Left forelimb (tissue), 1 donor: ENCODE measurements around the gene ATP11A.
"Not testable (repeated sequence)": the region's sequence is repeated elsewhere in the genome, so short reads cannot be mapped to it uniquely, and the experiment has no call there.

Source experiments
- DNase-seq: peaks from one replicate; pipeline ENCODE4 v3.0.0-alpha.2; 2018; ENCODE audit warnings: low spot score

Gene ATP11A

DNA sequence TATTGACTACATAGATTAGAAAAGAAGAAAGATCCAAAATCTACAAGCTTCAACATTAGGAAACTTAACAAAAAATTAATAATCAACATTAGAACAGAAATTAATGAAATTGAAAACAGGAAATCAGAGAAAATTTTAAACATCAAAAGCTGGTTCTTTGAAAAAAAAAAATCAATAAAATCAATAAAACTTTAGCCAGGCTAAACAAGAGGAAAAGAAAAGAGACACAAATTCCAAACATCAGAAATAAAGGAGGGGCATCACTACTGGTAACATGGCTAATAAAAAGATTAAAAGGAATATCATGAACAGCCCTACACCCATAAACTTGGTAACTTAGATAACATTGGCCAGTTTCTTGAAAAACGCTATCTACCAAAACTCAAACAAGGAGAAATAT is 110.2 kb downstream of the ATP11A start:
- DNase-seq, result no peak

DNA sequence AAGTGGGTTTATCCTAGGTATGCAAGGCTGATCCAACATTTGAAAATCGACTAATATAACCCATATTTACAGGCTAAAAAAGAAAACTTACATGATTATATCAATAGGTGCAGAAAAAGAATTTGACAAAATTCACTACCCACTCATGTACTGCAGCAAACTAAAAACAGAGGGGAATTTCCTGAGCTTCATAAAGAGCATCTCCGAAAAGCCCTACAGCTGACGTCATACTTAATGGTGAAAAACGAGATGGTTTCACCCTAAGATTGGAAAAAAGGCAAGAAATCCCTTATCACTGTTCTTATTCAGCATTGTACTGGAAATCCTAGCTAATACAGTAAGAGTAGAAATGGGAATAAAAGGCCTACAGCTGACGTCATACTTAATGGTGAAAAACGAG is 111.0 kb downstream of the ATP11A start:
- not testable (repeated sequence) for DNase-seq

DNA sequence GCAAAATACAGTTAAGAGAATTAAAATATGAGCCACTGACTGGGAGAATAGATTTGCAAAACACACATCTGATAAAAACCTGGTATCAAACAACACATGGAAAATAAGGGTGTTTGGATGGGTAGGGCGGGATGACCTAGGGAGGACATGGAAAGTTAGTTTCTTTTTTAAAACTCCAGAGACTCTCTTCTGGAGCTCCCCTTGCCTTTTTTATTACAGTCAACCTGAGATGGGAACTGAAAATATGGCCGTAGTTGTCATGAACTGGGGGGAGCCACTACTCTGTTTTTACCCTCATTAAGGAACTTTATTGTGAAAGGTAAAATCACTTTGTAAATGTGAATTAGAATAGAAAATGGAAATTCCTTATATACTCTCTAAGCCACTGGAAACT is 113.0 kb downstream of the ATP11A start:
- no peak for DNase-seq

DNA sequence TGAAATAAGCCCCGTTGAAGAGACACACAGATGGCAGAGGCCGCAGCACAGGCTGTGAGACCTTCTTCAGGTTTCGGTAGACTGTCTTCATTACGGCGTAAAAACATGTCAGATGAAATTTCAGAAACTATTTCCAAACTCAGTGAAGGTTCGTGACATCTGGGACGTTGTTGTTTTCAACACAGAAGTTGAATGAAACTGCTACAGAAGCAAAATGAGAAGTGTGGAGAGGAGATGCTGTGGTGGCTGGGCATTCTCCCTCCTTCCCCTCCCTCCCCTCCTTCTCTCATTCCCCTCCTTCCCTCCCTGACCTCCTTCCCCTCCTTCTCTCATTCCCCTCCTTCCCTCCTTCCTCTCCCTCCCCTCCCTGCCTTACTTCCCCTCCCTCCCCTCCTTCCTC is 113.6 kb downstream of the ATP11A start:
- no peak for DNase-seq

DNA sequence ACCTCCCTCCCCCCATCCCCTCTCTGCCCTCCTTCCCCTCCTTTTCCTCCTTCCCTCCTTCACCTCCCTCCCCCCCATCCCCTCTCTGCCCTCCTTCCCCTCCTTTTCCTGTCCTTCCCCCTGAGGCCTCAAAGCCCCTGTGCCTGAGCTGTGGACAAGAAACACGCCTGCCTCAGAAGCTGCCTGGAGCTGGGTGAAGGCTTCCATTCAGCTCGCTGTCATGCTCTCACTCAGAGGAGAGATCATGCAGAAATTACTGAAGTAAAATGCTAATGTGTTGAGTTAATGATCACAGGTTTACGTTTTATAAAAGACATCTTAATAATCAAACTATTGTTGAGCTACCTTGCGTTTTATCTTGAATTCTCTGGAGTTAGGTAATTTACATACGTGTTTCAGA is 114.5 kb downstream of the ATP11A start:
- DNase-seq, result no peak

DNA sequence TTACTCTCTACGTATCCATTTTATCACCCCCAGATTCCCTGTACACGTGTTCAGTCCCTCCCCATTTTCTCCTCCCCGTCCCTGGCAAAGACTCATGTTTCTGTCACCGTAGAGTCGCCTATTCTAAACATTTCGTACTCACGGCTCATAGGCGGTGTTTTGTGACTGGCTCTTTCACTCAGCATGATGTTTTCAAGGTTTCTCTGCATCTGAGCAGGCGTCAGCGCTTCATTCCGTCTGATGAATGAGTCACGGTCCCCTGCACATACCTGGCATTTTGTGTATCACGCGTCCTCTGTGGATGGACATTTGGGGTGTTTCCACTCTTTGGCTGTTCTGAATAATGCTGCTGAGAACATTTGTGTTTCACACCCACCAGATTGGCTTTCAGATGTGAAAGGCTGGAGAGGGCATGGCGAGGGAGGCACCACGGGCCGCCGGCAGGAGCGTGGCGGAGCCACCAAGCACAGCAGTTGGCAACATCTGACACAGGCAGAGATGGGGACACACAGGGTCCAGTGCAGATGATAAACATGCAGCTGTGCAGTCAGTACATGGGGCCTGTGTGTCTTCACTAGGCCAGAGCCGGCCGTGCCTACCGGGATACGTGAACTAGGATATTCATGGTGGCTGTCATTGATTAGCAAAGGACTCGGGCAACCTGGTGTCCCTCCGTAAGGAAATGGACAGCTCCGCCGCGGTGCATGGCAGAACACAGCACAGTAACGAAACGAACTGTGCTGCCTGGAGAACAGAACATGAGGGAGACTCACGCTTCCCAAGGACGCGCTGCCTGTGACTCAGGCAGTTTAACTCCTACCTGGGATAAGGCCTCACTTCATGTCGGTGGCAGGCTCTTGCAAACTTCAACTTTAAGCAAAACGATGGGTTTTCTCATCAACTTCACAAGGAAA is 117.2 kb downstream of the ATP11A start:
- DNase-seq, result no peak

DNA sequence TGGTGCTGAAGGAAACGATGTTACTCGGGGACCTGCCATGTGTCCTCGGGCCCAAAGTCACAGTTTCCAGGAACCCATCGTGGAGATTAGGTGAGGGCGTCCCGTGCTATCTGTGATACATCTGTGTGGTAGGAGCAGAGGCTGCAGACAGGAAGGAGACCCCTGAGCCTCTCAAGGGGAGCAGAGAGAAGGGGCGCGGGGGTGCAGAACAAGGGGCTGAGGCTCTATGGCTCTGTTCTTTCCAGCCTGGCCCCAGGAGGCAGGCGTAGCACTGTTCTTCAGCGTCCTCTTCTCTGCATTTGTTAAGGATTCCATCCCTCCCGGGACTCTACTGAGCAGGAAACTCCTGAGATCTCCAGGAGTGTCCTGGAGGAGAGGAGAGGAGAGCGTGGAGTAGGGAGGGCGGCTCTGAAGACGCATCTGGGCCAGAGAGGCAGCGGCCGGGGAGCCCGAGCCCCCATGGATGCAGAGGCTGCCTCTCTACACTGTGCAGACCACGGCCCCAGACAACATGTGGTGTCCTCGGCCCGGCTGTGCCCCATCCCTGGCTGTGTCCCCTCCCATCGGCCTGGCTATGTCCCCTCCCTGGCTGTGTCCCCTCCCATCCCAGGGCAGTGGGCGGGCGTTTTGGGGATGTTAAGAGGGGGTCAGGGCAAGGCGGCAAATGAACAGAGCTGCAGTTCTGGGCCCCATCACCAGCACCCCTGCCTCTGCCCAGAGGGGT is 118.0 kb downstream of the ATP11A start:
- DNase-seq, result no peak

DNA sequence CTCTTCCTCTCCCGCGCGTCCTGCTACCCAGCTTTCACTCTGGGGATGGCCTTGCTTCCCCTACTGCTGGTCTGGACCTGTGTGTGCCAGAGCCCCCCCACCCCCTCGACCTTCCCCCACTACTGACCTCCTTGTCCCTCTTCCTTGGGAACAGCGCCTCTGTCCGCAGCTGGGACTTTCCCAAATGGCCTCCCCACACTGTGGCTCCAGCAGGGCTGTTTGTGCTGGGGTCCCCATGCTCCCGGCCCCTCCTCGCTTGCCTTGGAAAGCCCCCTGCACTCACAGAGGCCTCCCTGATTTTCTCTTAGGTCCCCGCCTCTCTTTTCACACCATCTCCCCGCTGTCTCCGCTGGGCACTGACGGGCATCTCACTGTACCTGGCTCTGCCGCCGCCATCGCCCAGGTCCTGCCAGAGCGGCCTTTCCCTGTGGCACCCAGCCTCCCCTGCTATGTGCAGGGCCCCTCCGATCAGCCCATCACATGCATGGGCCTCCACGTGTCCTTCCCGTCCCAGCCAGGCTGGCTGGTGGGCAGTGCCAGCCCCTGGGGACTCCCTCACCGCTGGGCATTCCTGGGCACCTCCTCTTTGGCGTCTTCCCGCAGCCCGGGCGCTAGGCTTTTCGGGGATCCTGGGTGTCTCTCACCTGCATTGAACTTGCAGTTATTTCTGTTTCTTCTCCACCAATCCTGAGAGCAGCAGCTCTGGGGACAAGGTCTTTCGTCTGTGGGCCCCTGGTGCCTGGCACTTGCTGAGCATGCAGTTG is 118.7 kb downstream of the ATP11A start:
- no peak for DNase-seq

DNA sequence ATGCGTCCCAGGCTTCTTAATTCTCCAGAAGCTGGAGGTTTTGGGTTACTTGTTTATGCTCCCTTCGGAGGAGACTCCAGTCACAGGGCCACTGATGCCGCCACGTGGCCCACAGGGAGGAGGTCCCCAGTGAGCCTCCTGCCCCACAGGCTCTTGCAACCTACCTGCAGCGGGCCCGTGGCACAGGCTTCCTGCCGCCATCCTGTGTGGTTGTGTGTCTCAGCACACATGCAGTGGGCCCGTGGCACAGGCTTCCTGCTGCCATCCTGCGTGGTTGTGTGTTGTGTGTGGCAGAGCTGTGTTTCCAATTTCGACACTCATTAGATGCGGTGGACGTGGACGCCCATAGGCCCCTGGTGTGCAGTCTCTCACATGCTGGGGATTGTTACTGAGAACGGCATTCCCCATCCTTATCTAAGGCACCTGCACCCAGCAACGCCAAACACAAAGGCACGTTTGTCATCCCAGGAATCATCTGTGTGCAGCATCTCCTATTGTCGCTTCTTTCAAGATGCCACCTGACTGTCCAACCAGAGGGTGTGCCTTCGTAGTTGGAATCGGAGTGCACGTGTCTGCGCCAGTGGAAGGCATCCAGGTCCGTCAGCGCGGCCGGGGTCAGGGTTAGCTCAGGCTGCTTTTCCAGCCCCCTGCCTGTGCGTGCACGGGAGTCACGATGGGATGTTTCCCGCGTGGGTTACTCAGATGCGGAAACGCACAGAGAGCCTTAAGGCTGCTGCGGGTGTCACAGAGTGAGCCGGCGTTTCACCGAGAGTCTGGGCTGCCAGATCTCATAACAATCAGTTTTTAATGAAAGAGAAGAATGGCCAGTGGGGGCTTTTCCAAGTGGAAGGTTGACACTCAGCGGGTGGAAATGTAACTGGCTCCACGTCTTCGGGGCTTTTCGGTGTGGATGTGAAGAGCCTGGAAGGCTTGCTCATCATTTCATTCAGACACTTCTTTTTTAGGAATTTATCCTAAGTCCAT is 119.8 kb downstream of the ATP11A start:
- no peak for DNase-seq

DNA sequence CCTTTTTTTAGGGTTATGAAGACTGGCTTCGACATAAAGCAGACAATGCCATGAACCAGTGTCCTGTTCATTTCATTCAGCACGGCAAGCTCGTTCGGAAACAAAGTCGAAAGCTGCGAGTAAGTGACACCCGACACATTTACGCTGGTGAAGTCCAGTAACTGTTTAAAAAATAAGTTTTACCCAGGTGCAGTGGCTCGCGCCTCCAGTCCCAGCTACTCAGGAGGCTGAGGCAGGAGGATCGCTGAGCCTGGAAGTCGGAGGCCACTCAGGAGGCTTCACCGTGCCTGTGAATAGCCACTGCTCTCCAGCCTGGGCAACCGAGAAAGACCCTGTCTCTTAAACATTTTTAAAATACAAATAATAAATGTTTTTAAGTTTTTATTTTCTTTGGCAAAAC is 120.8 kb downstream of the ATP11A start:
- no peak for DNase-seq

DNA sequence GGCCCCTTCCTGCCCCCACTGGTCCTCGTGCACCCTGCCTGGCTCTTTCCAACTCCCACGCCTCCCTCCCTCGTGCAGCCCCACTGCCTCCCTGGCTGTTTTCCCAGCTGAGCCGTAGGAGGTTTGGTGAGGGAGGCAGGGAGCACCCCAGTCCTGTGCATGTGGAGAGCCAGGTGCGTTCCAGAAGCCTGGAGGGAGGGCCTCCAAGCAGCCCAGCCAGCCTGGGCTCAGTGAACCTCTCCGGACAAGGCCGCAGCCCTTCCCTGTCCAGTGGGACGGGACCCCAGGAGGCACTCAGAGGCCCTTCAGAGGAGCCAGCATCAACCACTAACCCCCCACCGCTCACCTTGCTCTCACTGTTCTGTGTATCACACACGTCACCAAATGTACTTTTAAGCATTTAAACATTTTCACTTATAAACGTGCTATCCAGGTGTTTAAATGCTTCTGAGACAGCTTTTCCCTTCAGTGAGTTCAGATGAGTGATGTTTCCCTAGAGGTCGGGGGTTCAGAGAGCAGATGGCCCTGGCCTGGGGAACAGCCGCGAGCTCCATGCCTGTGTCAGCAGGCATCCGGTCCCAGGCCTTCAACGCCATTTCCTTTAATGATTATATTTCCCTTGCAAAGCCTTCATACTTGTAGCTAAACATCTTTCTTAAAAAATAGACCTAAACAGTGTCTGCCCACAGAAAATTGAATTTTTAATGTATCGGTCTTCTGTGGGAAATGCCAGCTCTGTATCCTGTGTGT is 122.6 kb downstream of the ATP11A start:
- no peak for DNase-seq

DNA sequence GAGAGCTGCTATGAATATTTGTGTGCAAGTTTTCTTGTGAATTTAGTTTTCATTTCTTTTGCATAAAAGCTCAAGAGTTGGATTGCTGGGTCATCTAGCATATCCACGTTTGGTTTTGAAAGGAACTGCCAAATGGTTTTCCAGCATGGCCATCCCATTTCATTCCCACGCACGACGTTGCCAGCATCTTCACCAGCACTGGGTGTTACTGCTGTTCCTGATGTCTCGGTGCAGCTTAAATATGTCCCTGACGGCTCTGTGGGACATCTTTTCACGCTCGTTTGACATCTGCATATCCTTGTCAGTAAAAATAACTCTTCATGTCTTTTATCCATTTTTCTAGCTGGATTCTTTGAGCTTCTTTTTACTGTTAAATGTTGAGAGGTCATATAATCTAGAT is 123.7 kb downstream of the ATP11A start:
- DNase-seq, result no peak

DNA sequence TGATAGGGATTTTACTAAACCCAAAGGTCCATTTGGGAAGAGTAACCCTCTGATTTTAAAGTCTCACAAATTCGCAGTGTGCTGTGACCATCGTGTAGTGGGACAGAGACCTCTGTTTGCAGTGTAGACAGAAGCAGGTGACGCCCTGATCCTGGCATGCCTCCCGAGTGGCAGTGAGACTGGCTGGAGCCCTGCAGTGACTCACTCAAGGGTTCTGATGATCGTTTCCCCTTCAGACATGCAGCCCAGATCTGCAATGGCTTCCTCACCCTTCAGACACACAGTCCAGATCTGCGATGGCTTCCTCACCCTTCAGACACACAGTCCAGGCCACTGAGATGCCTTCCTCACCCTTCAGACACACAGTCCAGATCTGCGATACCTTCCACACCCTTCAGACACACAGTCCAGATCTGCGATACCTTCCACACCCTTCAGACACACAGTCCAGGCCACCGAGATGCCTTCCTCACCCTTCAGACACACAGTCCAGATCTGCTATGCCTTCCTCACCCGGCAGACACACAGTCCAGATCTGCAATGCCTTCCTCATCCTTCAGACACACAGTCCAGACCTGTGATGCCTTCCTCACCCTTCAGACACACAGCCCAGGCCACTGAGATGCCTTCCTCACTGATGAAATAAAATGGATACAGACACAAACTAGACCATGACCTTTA is 125.2 kb downstream of the ATP11A start:
- no peak for DNase-seq

DNA sequence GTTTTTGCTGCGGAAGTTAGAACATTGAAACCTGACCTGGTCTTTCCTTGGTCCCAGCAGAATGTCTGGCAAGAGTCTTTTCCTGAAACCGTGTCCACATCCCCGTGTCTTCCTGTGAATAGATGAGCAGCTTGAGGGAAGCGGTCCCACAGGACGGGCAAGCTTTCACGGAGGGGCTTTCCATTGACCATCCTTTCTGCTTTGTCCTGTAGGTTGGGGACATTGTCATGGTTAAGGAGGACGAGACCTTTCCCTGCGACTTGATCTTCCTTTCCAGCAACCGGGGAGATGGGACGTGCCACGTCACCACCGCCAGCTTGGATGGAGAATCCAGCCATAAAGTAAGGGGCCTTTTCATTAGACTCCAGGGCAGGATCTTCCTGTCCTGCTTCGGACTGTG is 126.0 kb downstream of the ATP11A start:
- no peak for DNase-seq

DNA sequence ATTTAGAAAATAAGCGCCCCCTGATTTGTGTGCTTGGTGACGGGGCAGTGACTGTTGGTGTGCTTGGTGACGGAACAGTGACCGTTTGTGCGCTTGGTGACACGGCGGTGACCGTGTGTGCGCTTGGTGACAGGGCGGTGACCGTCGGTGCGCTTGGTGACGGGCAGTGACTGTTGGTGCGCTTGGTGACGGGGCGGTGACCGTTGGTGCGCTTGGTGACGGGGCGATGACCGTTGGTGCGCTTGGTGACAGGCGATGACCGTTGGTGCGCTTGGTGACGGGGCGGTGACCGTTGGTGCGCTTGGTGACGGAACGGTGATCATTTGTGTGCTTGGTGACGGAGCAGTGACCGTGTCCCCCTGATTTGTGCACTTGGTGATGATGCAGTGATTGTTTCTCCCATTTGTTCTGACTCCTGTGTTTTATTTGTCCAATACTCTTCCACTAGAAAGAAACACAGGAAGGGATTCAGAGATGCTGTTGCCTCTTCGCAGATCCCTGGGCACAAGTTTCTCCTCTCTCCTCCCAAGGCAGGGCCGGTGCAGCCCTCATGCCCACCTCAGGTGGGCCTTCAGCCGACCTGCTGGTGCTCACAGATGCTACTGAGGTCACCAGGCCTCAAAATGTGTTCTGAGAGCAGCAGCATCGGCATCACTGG is 128.3 kb downstream of the ATP11A start:
- no peak for DNase-seq

DNA sequence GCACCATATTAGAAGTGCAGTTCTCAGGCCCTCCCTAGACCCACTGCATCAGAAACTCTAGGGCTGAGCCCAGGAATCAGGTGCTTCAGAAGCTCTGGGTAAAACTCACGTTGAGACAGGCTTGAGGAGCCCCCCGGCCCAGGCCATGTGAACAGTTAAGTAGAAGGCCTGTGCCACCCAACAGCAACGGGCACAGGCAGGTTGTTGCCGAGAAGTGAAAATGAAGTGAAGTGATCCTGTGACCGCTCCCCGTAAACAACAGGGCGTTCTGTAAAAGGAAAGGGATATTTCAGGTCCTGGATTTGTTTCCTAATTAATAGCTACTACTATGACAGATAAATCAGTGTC is 128.8 kb downstream of the ATP11A start:
- DNase-seq, result no peak

DNA sequence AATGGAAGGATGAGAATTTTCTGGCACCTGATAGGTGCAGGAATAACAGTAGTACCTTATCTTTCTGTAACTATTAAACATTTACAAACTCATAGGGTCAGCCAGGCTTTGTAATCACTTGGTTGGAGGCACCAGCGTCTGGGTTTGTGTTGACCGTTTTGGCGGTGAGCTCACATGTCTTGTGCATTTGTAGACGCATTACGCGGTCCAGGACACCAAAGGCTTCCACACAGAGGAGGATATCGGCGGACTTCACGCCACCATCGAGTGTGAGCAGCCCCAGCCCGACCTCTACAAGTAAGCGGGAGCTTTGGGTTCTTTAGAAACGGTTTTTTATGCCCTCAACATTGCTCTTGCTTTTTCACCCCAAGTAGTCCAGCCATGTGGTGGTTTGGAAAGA is 129.3 kb downstream of the ATP11A start:
- no peak for DNase-seq

DNA sequence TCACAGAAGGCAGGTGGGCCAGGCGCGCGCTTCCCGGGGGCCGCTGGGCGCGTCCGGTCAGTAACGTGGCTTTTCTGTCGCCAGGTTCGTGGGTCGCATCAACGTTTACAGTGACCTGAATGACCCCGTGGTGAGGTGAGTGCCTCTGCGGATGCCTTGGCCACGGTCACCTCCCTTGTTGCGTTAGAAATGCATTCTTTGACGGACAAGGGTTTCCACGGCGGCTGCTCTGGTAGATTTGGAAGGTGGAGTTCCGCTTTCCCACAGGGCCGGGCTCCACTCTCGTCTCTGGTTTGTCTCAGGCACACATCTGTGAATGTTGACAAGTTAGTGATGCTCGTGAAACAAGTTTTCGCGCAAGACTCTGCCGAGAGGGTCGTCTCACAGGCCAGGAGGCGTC is 130.0 kb downstream of the ATP11A start:
- DNase-seq, result no peak

DNA sequence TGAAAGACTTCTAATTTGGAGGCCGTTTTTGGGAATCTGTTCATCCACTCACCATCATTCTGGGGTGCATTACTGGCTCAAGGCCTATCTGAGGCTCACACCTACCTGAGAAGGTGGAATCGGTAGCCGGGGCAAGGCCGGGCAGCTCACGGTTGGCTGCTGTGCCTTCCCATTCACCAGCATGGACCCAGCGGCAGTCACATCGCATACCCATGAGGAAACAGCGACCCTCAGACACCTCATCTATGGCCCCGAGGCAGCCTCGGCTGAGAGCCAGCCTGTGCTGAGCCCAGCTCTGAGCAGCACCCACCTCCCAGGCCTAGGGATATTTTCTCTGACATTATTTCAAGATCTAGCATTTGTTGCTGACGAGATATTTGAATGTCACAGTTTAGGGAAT is 130.5 kb downstream of the ATP11A start:
- no peak for DNase-seq
